HepG2 (cell line): Measurements from ENCODE around the gene VPS26B. TPM values are rescaled to one million over a fixed set of nuclear protein-coding genes. Genes with fewer than 3 reads are reported as not detected.

Source experiments
- ATAC-seq: fragments of 200-7000 bp; cut with Tn5 transposase; 3 replicates; pipeline ENCODE4 v1.9.1; 2020; ENCODE audit warnings: mild to moderate bottlenecking, moderate library complexity
- BruUV-seq: library from RNA; stranded (reverse); fragments of 400-500 nt; replicated peaks from 2 replicates; lab custom pipeline; 2021; lab: Mats Ljungman, UMichigan
- CTCF ChIA-PET: fragments of 300-600 bp; formaldehyde crosslinking; extraction: SDS; loops from one replicate; lab custom pipeline; 2021; ENCODE audit warnings: low total read pairs, inconsistent platforms, low intra/inter-chr PET ratio; lab: Yijun Ruan, JAX
- POLR2A ChIA-PET: fragments of 350-600 bp; sonication (Branson Sonifier 250); formaldehyde crosslinking; loops from one replicate; lab custom pipeline; 2020; ENCODE audit warnings: antibody characterized with exemption, inconsistent platforms; lab: Yijun Ruan, JAX
- DNase-seq: peaks from one replicate; pipeline ENCODE4 v3.0.0-alpha.2; 2015; ENCODE audit warnings: low spot score
- FAIRE-seq: peaks from 3 replicates; lab custom pipeline; 2011; peaks lifted over from hg19 to GRCh38; lab: Jason Lieb, UNC
- H2AFZ ChIP-seq: one replicate; pipeline ENCODE4 v1.6.1; 2011; ENCODE audit warnings: low read length, inconsistent platforms
- H3K27ac ChIP-seq: fragments of 300-600 bp; 3 replicates; pipeline ENCODE4 v1.8.0; 2011; ENCODE audit warnings: mixed run types, mild to moderate bottlenecking, mixed read lengths, low read length, inconsistent platforms; ENCODE audit not compliant: insufficient read depth; ENCODE audit errors: extremely low read length
- H3K27me3 ChIP-seq, 2 experiments: fragments of 200-600 bp in 1 of 2; 2 replicates in 1 of 2; 3 replicates in 1 of 2; pipeline versions ENCODE4 v1.6.0 to v1.8.0; 2011; ENCODE audit warnings: low read length in 2 of 2, mild to moderate bottlenecking in 2 of 2, moderate library complexity in 2 of 2, inconsistent platforms in 1 of 2; ENCODE audit not compliant: insufficient read depth in 2 of 2, control insufficient read depth in 1 of 2
- H3K36me3 ChIP-seq, 2 experiments: fragments of 200-600 bp in 1 of 2; replicated peaks in 1 of 2; 2 replicates in 1 of 2; 3 replicates in 1 of 2; pipeline versions ENCODE4 v1.5.1 to v1.8.0; 2011; ENCODE audit warnings: low read length in 2 of 2, inconsistent platforms in 1 of 2; ENCODE audit not compliant: insufficient read depth in 2 of 2, control insufficient read depth in 1 of 2
- H3K4me1 ChIP-seq: 2 replicates; pipeline ENCODE4 v1.5.1; 2012; ENCODE audit warnings: low read length, inconsistent platforms; ENCODE audit not compliant: insufficient read depth
- H3K4me2 ChIP-seq: 2 replicates; pipeline ENCODE4 v1.6.0; 2011; ENCODE audit warnings: low read depth, low read length, inconsistent platforms
- H3K4me3 ChIP-seq, 3 experiments: fragments of 200-600 bp in 1 of 3; sonication (generic), shearing (Covaris generic) in 1 of 3; replicated peaks in 1 of 3; 2 replicates each; pipeline ENCODE4 v1.5.1; 2011 to 2016; ENCODE audit warnings: low read length in 3 of 3, inconsistent platforms in 2 of 3, low read depth in 2 of 3, mild to moderate bottlenecking in 2 of 3, control low read depth in 1 of 3, mixed read lengths in 1 of 3; ENCODE audit not compliant: insufficient read depth in 1 of 3
- H3K79me2 ChIP-seq: one replicate; pipeline ENCODE4 v1.6.1; 2011; ENCODE audit warnings: low read length, inconsistent platforms; ENCODE audit not compliant: insufficient read depth
- H3K9ac ChIP-seq: 2 replicates; pipeline ENCODE4 v1.6.0; 2011; ENCODE audit warnings: mild to moderate bottlenecking, low read depth, low read length, inconsistent platforms; ENCODE audit not compliant: insufficient read depth
- H3K9me3 ChIP-seq: 2 replicates; pipeline ENCODE4 v1.5.1; 2012; ENCODE audit warnings: mild to moderate bottlenecking, low read length
- H4K20me1 ChIP-seq: 2 replicates; pipeline ENCODE4 v1.6.0; 2011; ENCODE audit warnings: inconsistent platforms, mild to moderate bottlenecking, low read length, moderate library complexity; ENCODE audit not compliant: insufficient read depth
- ATF3 ChIP-seq: sonication (generic); formaldehyde crosslinking; IDR thresholded peaks from 2 replicates; pipeline ENCODE4 v1.4.0; 2020; ENCODE audit warnings: missing genetic modification reagents
- GFI1 ChIP-seq: sonication (generic); formaldehyde crosslinking; IDR thresholded peaks from 2 replicates; pipeline ENCODE4 v1.5.0; 2020; ENCODE audit warnings: missing genetic modification reagents, mild to moderate bottlenecking, borderline replicate concordance
- HINFP ChIP-seq: sonication (generic); formaldehyde crosslinking; IDR thresholded peaks from 2 replicates; pipeline ENCODE4 v1.4.0; 2020; ENCODE audit warnings: low read depth, mild to moderate bottlenecking, missing genetic modification reagents
- KAT2B ChIP-seq: fragments of 150-350 bp; IDR thresholded peaks from 2 replicates; pipeline ENCODE4 v1.6.1; 2014; ENCODE audit warnings: low read depth, low read length, borderline replicate concordance
- KLF15 ChIP-seq: sonication (generic); formaldehyde crosslinking; IDR thresholded peaks from 2 replicates; pipeline ENCODE4 v1.8.1; 2023; ENCODE audit warnings: borderline replicate concordance, mild to moderate bottlenecking, inconsistent platforms, missing genetic modification reagents, mixed read lengths
- NFE2L2 ChIP-seq: fragments of 150-350 bp; IDR thresholded peaks from 2 replicates; pipeline ENCODE4 v1.6.1; 2014; ENCODE audit warnings: low read length
- TAF15 ChIP-seq: fragments of 200-400 bp; formaldehyde crosslinking; IDR thresholded peaks from one replicate; pipeline ENCODE4 v1.6.1; 2018; ENCODE audit warnings: mild to moderate bottlenecking, low read depth, low read length; ENCODE audit not compliant: poor library complexity, severe bottlenecking
- ZBTB10 ChIP-seq: sonication (generic); formaldehyde crosslinking; IDR thresholded peaks from 2 replicates; pipeline ENCODE4 v1.4.0; 2020; ENCODE audit warnings: missing genetic modification reagents, borderline replicate concordance
- ZNF720 ChIP-seq: sonication (generic); formaldehyde crosslinking; IDR thresholded peaks from 2 replicates; pipeline ENCODE4 v1.4.0; 2020; ENCODE audit warnings: missing genetic modification reagents
- ZSCAN12 ChIP-seq: sonication (generic); formaldehyde crosslinking; IDR thresholded peaks from 2 replicates; pipeline ENCODE4 v1.9.0; 2021; ENCODE audit warnings: mild to moderate bottlenecking, missing genetic modification reagents
- WGBS: methylation state at CpG from one replicate; pipeline ENCODE4 v1.1.6; 2017; ENCODE audit warnings: low lambda C conversion rate; 5-methylcytosine and 5-hydroxymethylcytosine counted together
- in situ Hi-C: cut with HindIII; loops from 2 replicates; pipeline ENCODE4 v1.10.0; 2017; ENCODE audit warnings: low pct_unique_long_range_greater_than_20kb; ENCODE audit not compliant: extremely low pct_ligation_motif_present
- intact Hi-C: fragments of 100-400 bp; cut with micrococcal nuclease; formaldehyde crosslinking; loops from one replicate; pipeline ENCODE4 v1.10.0; 2022; ENCODE audit not compliant: unreplicated experiment
- polyA plus RNA-seq, 8 experiments: library from polyadenylated mRNA; depleted of rRNA in 3 of 8; stranded (reverse) in 7 of 8; unstranded in 1 of 8; fragments of >200 nt; fragmentation: Illumina TruSeq in 4 of 8; extraction: Trizol in 4 of 8; gene quantifications; 2 replicates each; pipeline versions ENCODE4 v1.2.1 to v1.2.3, GENCODE V29; 2011 to 2016; ENCODE audit warnings: low read depth in 4 of 8, missing spikeins in 1 of 8, mixed read lengths in 1 of 8; ENCODE audit not compliant: insufficient read depth in 1 of 8
- total RNA-seq, 5 experiments: library from RNA; depleted of rRNA; stranded (reverse); fragments of >200 nt; fragmentation: Illumina TruSeq; extraction: Trizol; gene quantifications; 2 replicates each; pipeline ENCODE4 v1.2.3, GENCODE V29; 2016; ENCODE audit warnings: low read depth in 1 of 5
- TF ChIP-seq, protein P1 (sequence below): sonication (generic); formaldehyde crosslinking; conservative IDR thresholded peaks from 2 replicates; pipeline ENCODE4 v1.8.0; 2022; ENCODE audit warnings: missing genetic modification reagents
- TF ChIP-seq, protein P2 (sequence below): sonication (generic); formaldehyde crosslinking; IDR thresholded peaks from 2 replicates; pipeline ENCODE4 v1.5.0; 2020; ENCODE audit warnings: missing genetic modification reagents, mild to moderate bottlenecking, borderline replicate concordance
- TF ChIP-seq, protein P3 (sequence below): sonication (generic); formaldehyde crosslinking; IDR thresholded peaks from 2 replicates; pipeline ENCODE4 v1.4.0; 2020; ENCODE audit warnings: missing genetic modification reagents, borderline replicate concordance

Gene VPS26B
- total and polyA plus RNA-seq, 2 of the 13 experiments (the other 11 are each of a cell fraction or from before 2014, with no cell fraction given), result 20.2 to 23.2 TPM

DNA sequence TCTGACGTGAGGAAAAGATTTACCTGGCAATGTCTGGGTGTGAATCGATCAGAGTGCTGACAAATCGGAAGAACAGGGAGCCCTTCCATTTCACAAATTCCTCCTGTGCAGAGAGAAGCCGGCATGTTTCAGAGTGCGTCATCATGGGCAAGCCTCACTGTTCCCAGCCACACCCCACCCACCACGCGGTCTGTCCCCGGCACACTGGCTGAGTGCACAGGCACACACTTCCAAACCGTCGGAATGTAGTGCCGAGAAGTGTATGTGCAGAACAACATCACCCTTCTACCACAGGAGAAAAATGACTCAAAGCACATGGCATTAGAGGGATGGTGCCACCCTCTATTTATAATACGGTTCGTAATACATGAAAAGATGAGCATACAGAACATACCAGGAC, 48.2 kb upstream of the VPS26B start:
- H3K36me3 ChIP-seq, result peaks cover 17 to 79% of the 10 kb centered on the region in 2 experiments; a peak in 4 of 5 replicates
- WGBS, result over 99% methylated on average over 13 of the region's 13 CpGs
- no peak overlapping the region for H3K27ac ChIP-seq
- no peaks in the 10 kb centered on the region for H3K27me3 ChIP-seq
- no peaks in the 10 kb centered on the region for H3K4me1 ChIP-seq
- H3K9me3 ChIP-seq, result no peaks in the 10 kb centered on the region
- DNase-seq, result no peak
- in situ Hi-C loops (no loop called here), intact Hi-C loops (no loop called here)
- CTCF ChIA-PET, result no interaction called here
- no peak for FAIRE-seq
- no peaks in the 10 kb centered on the region for H4K20me1 ChIP-seq
- no peak for ATAC-seq
- H2AFZ ChIP-seq, result no peak overlapping the region
- POLR2A ChIA-PET, result no interaction called here
- no peak overlapping the region for H3K9ac ChIP-seq
- no TSS peak for BruUV-seq
- H3K4me2 ChIP-seq, result no peak overlapping the region
- H3K4me3 ChIP-seq, result no peak overlapping the region
- H3K79me2 ChIP-seq, result no peaks in the 10 kb centered on the region
- TF ChIP-seq, protein P1, sequence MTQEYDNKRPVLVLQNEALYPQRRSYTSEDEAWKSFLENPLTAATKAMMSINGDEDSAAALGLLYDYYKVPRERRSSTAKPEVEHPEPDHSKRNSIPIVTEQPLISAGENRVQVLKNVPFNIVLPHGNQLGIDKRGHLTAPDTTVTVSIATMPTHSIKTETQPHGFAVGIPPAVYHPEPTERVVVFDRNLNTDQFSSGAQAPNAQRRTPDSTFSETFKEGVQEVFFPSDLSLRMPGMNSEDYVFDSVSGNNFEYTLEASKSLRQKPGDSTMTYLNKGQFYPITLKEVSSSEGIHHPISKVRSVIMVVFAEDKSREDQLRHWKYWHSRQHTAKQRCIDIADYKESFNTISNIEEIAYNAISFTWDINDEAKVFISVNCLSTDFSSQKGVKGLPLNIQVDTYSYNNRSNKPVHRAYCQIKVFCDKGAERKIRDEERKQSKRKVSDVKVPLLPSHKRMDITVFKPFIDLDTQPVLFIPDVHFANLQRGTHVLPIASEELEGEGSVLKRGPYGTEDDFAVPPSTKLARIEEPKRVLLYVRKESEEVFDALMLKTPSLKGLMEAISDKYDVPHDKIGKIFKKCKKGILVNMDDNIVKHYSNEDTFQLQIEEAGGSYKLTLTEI (CRISPR knock-in tag), result no peak
- TF ChIP-seq KAT2B, result no peak
- no peak for TF ChIP-seq TAF15
- no peak for TF ChIP-seq ATF3
- TF ChIP-seq ZSCAN12 (CRISPR knock-in tag), result no peak
- no peak for TF ChIP-seq GFI1 (CRISPR knock-in tag)
- TF ChIP-seq KLF15 (CRISPR knock-in tag), result no peak
- no peak for TF ChIP-seq ZNF720 (CRISPR knock-in tag)
- no peak for TF ChIP-seq HINFP (CRISPR knock-in tag)
- TF ChIP-seq NFE2L2, result no peak
- TF ChIP-seq, protein P2, sequence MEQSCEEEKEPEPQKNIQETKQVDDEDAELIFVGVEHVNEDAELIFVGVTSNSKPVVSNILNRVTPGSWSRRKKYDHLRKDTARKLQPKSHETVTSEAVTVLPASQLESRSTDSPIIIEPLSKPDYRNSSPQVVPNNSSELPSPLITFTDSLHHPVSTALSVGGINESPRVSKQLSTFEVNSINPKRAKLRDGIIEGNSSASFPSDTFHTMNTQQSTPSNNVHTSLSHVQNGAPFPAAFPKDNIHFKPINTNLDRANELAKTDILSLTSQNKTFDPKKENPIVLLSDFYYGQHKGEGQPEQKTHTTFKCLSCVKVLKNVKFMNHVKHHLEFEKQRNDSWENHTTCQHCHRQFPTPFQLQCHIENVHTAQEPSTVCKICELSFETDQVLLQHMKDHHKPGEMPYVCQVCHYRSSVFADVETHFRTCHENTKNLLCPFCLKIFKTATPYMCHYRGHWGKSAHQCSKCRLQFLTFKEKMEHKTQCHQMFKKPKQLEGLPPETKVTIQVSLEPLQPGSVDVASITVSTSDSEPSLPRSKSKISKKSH, result no peak
- TF ChIP-seq, protein P3, sequence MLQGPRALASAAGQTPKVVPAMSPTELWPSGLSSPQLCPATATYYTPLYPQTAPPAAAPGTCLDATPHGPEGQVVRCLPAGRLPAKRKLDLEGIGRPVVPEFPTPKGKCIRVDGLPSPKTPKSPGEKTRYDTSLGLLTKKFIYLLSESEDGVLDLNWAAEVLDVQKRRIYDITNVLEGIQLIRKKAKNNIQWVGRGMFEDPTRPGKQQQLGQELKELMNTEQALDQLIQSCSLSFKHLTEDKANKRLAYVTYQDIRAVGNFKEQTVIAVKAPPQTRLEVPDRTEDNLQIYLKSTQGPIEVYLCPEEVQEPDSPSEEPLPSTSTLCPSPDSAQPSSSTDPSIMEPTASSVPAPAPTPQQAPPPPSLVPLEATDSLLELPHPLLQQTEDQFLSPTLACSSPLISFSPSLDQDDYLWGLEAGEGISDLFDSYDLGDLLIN (CRISPR knock-in tag), result no peak
- no peak for TF ChIP-seq ZBTB10 (CRISPR knock-in tag)
